DND-41 (cell line): ENCODE results near the gene TSR2.

Experiments
- ATAC-seq: fragments of 200-7000 bp; cut with Tn5 transposase; 3 replicates; pipeline ENCODE4 v1.9.1; 2021; ENCODE audit warnings: low read depth; ENCODE audit not compliant: insufficient read depth
- DNase-seq: peaks from one replicate; pipeline ENCODE4 v3.0.0-alpha.2; 2020
- H2AFZ ChIP-seq: 2 replicates; pipeline ENCODE4 v1.6.0; 2012; ENCODE audit warnings: low read depth, low read length
- H3K27ac ChIP-seq: 2 replicates; pipeline ENCODE4 v1.5.1; 2012; ENCODE audit warnings: low read length, inconsistent platforms
- H3K27me3 ChIP-seq: fragments of 200-600 bp; sonication (generic); 2 replicates; pipeline ENCODE4 v1.6.0; 2012; ENCODE audit warnings: low read length, mild to moderate bottlenecking, inconsistent platforms; ENCODE audit not compliant: insufficient read depth, poor library complexity
- H3K36me3 ChIP-seq: 2 replicates; pipeline ENCODE4 v1.5.1; 2012; ENCODE audit warnings: low read length, inconsistent platforms; ENCODE audit not compliant: insufficient read depth
- H3K4me1 ChIP-seq: 2 replicates; pipeline ENCODE4 v1.5.1; 2012; ENCODE audit warnings: mild to moderate bottlenecking, low read length; ENCODE audit not compliant: insufficient read depth
- H3K4me2 ChIP-seq: 2 replicates; pipeline ENCODE4 v1.6.0; 2012; ENCODE audit warnings: mild to moderate bottlenecking, moderate library complexity, low read length, inconsistent platforms; ENCODE audit not compliant: insufficient read depth
- H3K4me3 ChIP-seq, 2 experiments: fragments of 200-600 bp in 1 of 2; shearing (Covaris generic) in 1 of 2; 2 replicates each; pipeline ENCODE4 v1.5.1; 2012 to 2016; ENCODE audit warnings: inconsistent platforms in 2 of 2, low read length in 2 of 2, mild to moderate bottlenecking in 2 of 2, low read depth in 1 of 2, moderate library complexity in 1 of 2
- H3K79me2 ChIP-seq: 2 replicates; pipeline ENCODE4 v1.6.0; 2012; ENCODE audit warnings: low read length, inconsistent platforms; ENCODE audit not compliant: insufficient read depth
- H3K9ac ChIP-seq: 2 replicates; pipeline ENCODE4 v1.6.0; 2012; ENCODE audit warnings: low read depth, mild to moderate bottlenecking, inconsistent platforms, low read length, moderate library complexity
- H3K9me3 ChIP-seq: 2 replicates; pipeline ENCODE4 v1.5.1; 2012; ENCODE audit warnings: low read length, moderate library complexity, mild to moderate bottlenecking, inconsistent platforms; ENCODE audit not compliant: insufficient read depth, severe bottlenecking
- H4K20me1 ChIP-seq: 2 replicates; pipeline ENCODE4 v1.6.0; 2012; ENCODE audit warnings: low read length; ENCODE audit not compliant: insufficient read depth
- CTCF ChIP-seq: IDR thresholded peaks from 2 replicates; pipeline ENCODE4 v1.5.1; 2012; ENCODE audit warnings: borderline replicate concordance, low read length, moderate library complexity, mild to moderate bottlenecking; ENCODE audit not compliant: poor library complexity, severe bottlenecking; ENCODE audit errors: extremely low read depth
- EZH2 ChIP-seq: IDR thresholded peaks from 3 replicates; pipeline ENCODE4 v1.6.1; 2012; ENCODE audit warnings: borderline replicate concordance, low read depth, mild to moderate bottlenecking, moderate library complexity, low read length, inconsistent platforms; ENCODE audit not compliant: severe bottlenecking

The TSR2 gene

GRCh38 chrX:54416965-54417364 is 23.2 kb upstream of the TSR2 start:
- Histone ChIP-seq H3K4me3 (no peak overlapping the region), H3K79me2 (no peaks in the 10 kb centered on the region), H3K4me1 (no peaks in the 10 kb centered on the region), H3K27ac (no peak overlapping the region), H2AFZ (no peak overlapping the region), H3K4me2 (no peak overlapping the region), H3K36me3 (no peaks in the 10 kb centered on the region), H4K20me1 (peaks cover 4% of the 10 kb centered on the region; the same call in 1 of the 2 replicates), H3K27me3 (no peaks in the 10 kb centered on the region), H3K9me3 (no peaks in the 10 kb centered on the region), H3K9ac (no peak overlapping the region)
- no peak for TF ChIP-seq CTCF
- TF ChIP-seq EZH2, result no peak
- DNase-seq (no peak), ATAC-seq (no peak)

GRCh38 chrX:54419559-54420302 is 20.5 kb upstream of the TSR2 start:
- H3K4me1 ChIP-seq, result no peaks in the 10 kb centered on the region

GRCh38 chrX:54422168-54422567 is 18.0 kb upstream of the TSR2 start:
- ATAC-seq (no peak), DNase-seq (no peak)
- no peak overlapping the region for H2AFZ ChIP-seq
- TF ChIP-seq EZH2 (no peak), CTCF (no peak)
- H3K9me3 ChIP-seq, result no peaks in the 10 kb centered on the region
- H3K36me3 ChIP-seq, result no peaks in the 10 kb centered on the region
- no peak overlapping the region for H3K4me3 ChIP-seq
- no peak overlapping the region for H3K27ac ChIP-seq
- no peaks in the 10 kb centered on the region for H3K27me3 ChIP-seq
- H3K4me1 ChIP-seq, result no peaks in the 10 kb centered on the region
- no peak overlapping the region for H3K4me2 ChIP-seq
- no peak overlapping the region for H3K9ac ChIP-seq
- no peaks in the 10 kb centered on the region for H3K79me2 ChIP-seq
- H4K20me1 ChIP-seq, result no peaks in the 10 kb centered on the region

More at GRCh38 chrX:54419559-54420302, 20.5 kb upstream of the TSR2 start:
- no peaks in the 10 kb centered on the region for H3K79me2 ChIP-seq
- ATAC-seq, result no peak
- no peak overlapping the region for H3K27ac ChIP-seq
- DNase-seq, result no peak
- no peak overlapping the region for H3K4me3 ChIP-seq
- no peaks in the 10 kb centered on the region for H3K27me3 ChIP-seq
- no peaks in the 10 kb centered on the region for H3K36me3 ChIP-seq
- H4K20me1 ChIP-seq, result no peaks in the 10 kb centered on the region
- H2AFZ ChIP-seq, result no peak overlapping the region
- no peak overlapping the region for H3K4me2 ChIP-seq
- no peak for TF ChIP-seq CTCF
- no peak overlapping the region for H3K9ac ChIP-seq
- no peaks in the 10 kb centered on the region for H3K9me3 ChIP-seq
